ENCODE results near the gene PTMA. TPM values are rescaled to one million over a fixed set of nuclear protein-coding genes. Genes with fewer than 3 reads are reported as not detected.
A peak's percentile ranks its signal among the peaks of the same experiment; 100 is the strongest.
"Not testable (repeated sequence)": the region's sequence is repeated elsewhere in the genome, so short reads cannot be mapped to it uniquely, and the experiment has no call there.

The PTMA gene, protein sequence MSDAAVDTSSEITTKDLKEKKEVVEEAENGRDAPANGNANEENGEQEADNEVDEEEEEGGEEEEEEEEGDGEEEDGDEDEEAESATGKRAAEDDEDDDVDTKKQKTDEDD
- 1,000 to 10,000 TPM; 2,106 to 2,317 (median 2,301) TPM for polyA plus RNA-seq (ENCODE audit: insufficient read length in 3 of 3)

DNA sequence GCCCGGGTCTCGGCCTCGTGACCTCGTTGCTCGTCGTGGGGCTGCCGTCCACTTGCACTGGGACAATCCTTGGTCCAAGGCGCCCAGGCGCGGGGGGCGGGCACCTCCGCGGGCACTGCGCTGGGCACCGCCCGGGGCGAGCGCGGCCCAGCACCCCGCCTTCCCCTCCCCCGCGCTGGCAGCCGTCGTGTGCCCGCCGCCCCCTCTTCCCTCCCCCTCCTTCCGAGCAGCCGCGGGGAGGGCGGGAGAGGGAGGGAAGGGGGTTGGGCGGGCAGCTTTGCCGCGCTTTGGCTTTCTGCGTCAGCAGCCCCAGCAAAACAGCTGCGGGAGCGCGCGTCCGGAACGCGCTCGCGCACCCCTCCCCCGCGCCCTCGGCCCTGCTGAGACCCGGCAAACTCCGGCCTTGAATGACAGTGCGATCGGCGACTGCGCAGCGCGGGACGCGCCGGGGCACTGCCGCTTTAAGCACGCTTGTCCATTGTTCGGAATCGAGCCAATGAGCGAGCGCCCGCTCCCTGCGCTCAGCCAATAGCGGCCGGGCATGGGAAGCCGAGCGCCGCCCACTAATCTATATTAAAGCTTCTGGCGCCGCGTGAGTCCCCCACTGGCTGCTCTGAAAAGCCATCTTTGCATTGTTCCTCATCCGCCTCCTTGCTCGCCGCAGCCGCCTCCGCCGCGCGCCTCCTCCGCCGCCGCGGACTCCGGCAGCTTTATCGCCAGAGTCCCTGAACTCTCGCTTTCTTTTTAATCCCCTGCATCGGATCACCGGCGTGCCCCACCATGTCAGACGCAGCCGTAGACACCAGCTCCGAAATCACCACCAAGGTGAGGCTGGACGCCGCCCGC lies at the start of gene PTMA:
PTMA (plus strand) TSS at position 599 of the 846 bp plus-strand sequence; CDS start at position 781, 182 bp downstream.
- DNase-seq (ENCODE audit: low read depth in 3 of 3, low spot score in 2 of 3): peak; percentile 96 to 99 (median 98)

DNA sequence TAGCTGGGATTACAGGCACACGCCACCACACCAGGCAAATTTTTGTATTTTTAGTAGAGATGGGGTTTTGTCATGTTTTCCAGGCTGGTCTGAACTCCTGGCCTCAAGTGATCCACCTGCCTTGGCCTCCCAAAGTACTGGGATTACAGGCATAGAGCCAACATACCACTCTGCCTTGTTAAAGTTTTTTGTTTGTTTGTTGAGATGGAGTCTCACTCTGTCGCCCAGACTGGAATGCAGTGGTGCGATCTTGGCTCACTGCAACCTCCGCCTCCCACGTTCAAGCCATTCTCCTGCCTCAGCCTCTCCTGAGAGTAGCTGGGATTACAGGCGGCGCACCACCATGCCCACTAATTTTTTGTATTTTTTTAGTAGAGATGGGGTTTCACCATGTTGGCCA lies 48.3 kb upstream of the PTMA start:
- DNase-seq (ENCODE audit: low read depth in 3 of 3, low spot score in 2 of 3): not testable (repeated sequence)

DNA sequence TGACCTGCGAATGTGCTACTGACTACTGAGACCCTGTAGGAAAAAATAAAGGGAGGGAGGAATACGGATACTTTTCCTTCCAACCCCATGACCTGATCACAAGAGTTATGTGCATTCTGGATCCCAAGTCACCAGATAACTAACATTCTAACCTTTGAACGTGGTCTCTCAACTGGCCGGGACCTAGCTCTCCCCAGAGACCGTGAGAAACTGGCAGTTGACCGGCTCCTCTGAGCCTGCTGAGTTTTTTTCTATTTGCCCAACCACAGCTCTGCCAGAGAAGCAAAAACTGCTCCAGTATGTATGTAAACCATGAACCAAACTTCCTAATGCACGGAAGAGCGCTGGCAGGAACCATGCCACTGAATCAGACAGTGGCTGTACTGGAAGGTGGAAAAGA lies 47.5 kb upstream of the PTMA start:
- no peak for DNase-seq (ENCODE audit: low read depth in 3 of 3, low spot score in 2 of 3)

DNA sequence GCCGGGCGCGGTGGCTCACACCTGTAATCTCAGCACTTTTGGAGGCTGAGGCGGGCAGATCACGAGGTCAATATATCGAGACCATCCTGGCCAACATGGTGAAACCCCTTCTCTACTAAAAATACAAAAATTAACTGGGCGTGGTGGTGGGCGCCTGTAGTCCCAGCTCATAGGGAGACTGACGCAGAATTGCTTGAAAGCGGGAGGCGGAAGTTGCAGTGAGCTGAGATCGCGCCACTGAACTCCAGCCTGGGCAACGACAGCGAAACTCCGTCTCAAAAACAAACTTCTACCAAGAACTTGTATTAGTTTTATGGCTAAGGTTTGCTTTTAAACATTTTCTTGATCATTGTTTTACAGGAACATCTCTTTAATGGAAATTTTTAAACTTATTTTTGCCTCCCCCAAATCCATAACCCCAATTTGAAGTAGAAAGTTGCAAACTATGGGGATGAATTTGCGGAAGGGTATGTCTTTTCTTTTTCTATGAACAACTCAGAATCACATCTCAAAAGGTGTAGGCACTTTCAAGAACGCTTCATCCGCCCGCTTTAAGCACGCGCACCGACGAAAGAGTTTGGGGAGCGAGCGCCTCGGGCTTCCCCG lies 46.8 kb upstream of the PTMA start:
- no peak for DNase-seq (ENCODE audit: low read depth in 3 of 3, low spot score in 2 of 3)

DNA sequence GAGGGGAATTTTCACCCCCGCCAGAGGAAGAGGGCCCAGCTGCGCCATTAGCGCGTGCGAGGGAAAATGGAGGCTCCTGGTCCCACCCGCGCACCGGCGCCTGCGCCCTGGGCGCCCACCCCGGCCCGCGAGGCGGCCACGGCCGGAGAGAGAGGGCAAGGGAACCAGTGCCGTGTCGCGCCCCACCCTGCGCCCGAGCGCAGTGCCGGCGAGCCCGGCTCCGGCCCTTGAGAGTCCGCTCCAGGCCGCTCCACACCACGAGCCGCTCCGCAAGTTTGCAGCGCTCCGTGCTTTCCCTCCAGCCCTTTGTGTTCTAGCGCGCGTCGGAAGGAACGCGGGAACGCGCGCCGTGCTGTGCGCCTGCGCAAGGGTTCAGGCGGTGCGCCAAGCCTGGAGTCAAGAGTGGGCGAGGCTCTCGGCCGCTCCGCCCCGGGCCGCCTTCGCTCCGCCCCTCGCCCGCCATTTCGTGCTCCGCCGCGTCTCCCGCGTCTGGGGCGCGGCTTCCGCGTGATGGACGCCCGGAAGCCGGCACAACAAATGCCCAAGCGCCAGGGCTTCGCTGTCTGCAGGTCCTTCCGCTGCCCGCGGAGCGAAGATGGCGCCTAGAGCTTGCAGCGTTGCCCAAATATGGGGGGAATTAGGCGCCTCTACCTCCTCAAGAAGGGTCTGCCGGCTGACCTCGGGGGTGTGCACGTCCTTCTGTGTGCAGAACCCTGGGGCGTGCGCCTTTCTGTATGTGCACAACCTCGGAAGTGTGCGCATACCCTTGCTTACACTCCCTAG lies 46.1 kb upstream of the PTMA start:
- DNase-seq (ENCODE audit: low read depth in 3 of 3, low spot score in 2 of 3): peak; percentile 94 to 98 (median 94)

DNA sequence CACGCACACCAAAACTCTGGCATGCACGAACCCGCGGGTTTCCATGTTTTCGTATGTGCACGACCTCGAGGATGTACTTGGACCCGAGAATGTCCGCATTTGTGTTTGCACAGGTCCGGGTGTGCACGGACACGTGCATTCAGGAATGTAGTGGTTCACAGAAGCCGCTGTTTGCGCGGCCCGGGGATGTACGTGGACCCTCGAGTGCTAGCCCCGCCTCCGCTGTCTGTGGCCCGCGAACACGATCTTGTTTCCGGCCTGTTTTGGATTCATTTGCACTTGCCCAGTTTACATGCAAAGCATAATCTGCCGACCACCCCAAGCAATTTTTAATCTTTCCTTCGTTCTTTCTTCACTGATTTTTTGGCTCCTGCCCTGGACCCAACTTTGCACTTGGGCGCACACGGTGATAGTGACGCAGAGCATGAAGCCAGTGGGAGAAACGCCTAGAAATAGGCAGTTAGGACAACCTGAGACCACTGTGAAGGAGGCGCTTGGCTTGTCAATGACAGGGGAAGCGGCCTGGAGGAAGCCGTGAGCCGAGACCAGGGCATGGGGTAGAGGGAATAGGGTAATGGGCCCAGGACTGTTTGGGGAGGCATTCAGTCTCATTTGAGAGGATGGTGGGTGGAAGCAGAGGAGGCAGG lies 45.4 kb upstream of the PTMA start:
- DNase-seq (ENCODE audit: low read depth in 3 of 3, low spot score in 2 of 3): no peak

DNA sequence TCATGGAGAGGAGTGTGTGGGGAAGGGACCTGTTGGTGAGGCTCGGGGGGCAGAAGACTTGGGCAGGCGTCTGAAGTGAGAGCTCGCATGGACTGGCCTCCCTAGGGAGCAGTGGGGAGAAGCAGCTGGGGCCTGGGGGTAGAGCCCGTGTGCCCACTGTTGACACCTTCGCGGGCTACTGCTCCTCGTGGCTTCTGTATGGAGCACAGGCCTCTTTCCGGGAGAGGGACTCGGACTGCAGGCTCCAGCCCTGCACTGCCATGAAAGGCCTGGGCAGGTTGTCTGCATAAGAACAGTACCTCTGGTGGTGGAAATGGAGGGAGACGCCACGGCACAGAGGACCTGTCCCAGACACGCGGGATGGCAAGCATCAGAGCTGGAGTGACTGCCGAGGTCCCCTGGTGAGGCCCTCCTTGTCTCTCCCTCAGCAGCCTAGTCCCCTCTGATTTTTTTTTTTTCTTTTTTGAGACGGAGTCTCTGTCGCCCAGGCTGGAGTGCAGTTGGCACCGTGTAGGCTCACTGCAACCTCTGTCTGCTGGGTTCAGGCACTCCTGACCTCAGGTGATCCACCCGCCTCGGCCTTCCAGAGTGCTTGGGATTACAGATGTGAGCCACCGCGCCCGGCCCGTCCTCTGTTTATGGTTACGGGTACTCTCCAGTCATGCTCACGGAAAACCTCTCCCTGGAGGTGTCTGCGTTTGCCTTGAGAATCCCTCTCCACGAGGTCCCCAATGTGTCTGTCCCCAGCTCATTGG lies 44.7 kb upstream of the PTMA start:
- DNase-seq (ENCODE audit: low read depth in 3 of 3, low spot score in 2 of 3): no peak

DNA sequence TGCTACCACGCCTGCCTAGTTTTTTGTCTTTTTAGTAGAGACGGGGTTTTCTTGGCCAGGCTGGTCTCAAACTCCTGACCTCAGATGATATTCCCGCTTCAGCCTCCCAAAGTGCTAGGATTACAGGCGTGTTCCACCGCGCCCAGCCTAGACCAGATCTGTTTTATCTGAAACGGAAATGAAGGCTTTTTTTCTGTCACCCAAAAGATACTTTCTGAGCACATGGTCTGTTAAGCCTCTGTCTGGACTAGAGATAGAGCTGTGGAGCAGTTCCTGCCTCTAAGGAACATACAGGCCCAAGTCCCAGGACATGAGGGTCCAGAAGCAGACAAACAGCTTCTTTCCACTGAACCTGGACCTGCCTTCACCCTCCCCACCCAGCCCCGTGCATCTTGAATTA lies 43.6 kb upstream of the PTMA start:
- no peak for DNase-seq (ENCODE audit: low read depth in 3 of 3, low spot score in 2 of 3)

DNA sequence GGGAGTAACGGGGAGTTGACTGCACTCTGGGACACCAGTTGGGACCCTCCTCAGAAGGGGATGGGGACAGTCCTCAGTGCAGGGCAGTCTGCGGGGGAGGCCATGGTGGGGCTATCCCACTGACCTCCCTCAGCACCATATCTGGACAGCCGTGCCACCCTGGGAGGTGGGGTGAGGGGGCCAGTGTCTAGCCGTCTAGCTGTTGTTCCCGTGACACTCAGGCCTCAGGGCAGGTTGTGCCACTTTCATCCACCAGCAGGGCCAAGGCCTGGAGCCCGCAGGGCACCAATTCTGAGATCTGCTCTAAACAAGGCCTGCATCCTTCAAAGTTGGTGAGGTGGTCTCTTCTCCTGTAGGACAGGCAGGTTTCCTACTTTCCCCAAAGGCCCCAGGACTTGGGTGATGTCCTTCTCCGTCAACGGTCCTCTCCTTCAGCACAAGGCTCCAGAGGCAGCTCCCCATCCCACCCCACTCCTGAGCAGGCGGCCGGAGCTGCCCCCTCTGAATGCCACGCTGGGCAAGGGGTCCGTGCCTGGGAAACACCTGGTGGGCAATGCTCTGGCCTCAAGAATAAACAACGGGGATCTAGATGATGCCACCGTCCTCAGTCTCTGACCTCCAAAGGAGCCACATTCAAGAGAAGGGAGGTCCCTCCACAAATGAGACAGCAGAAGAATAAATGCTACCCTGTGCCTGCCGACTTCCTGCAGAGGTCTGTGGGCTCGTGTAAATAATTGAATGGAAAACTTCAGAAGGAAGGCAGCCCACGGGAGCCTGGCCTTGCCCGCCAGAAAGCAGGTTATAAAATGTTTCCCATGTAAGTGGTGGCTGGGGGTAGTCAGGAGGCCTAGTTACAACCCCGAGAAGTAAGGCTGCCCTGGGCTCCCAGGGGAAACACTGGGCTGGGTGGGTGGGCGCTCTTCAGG lies 42.8 kb upstream of the PTMA start:
- DNase-seq (ENCODE audit: low read depth in 3 of 3, low spot score in 2 of 3): no peak

DNA sequence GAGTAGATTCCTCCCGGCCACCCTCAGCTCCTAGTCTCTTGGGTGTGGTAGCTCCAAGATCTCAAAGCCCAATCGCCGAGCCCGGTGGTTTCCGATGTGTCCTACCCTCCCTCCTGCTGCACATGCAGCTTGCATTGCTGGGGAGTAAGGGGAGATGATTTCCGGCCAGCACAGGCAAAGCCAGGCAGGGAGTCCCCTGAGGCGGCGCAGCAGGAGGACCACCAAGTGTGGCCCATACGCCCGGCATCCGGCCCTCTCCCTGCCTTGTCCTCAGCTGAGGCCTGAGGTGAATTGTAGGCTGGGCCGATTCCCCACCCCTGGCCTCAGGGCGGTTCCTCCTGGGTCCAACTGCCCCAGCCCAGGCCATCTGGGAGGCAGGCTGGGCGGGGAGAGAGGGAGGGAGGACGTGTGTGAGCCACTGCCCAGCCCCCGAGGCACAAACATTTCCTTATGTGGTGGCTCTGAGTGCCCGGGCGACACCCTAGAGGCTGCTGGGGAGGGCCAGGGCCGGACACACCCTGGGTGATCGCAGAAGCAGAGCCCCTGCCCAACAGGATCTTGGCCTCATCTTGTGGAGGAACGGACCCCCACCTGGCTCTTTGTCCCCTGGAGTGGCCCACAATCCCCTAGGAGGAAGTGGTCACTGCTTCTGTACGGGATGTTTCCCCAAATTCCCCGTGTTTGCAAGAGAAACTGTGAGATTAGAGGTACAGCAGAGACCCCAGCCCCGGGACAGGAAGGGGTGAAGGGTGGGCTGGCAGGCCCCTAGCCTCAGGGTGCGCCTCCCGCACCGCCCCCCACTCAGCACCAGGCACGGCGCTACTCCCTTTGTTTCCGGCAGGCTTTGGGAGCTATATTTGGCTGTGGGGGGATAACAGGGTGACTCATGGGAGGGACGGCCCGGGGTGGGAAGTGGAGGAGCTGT lies 41.9 kb upstream of the PTMA start:
- no peak for DNase-seq (ENCODE audit: low read depth in 3 of 3, low spot score in 2 of 3)

DNA sequence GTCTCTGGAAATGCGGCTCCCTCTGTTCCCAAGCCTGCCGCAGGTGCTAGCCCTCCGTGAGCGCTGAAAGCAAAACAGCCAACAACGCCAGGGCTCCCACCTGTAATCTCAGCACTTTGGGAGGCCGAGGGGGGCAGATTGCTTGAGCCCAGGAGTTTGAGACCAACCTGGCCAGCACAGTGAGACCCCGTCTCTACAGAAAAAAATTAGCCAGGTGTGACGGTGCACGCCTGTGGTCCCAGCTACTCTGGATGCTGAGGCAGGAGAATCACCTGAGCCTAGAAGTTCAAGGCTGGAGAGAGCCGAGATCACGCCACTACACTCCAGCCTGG lies 41.3 kb upstream of the PTMA start:
- DNase-seq (ENCODE audit: low read depth in 3 of 3, low spot score in 2 of 3): no peak

DNA sequence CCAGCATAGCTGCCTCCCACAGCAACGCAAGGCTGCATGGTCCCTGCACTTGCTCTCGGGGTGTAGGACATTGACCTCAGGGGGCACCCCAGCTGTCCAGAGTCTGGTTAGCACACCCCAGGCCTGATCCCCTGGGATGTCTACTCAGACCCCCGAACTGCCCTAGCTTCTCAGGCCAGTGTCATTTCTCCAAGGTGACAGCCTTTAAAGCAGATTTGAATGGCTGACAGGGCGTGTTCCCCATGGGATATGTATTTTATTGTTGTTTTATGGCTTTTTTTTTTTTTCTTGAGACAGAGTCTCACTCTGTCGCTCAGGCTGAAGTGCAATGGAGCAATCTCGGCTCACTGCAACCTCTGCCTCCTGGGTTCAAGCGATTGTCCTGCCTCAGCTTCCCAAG lies 40.8 kb upstream of the PTMA start:
- no peak for DNase-seq (ENCODE audit: low read depth in 3 of 3, low spot score in 2 of 3)

DNA sequence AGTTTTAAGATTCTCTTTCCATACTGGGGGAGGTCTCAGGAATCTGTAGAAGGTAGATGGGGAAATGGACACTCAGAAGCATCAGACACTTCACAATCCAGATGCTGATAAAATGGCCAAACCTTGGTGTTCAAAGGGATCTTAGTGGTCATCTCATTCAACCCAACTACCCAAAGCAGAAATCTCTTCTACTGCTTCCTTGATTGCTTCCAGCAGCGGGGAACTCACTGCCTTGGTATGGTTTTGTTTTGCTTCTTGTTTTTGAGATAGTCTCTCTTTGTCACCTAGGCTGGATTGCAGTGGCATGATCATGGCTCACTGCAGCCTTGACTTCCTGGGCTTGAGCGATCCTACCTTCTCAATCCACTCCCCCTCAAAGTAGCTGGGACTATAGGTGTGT lies 39.3 kb upstream of the PTMA start:
- DNase-seq (ENCODE audit: low read depth in 3 of 3, low spot score in 2 of 3): no peak

DNA sequence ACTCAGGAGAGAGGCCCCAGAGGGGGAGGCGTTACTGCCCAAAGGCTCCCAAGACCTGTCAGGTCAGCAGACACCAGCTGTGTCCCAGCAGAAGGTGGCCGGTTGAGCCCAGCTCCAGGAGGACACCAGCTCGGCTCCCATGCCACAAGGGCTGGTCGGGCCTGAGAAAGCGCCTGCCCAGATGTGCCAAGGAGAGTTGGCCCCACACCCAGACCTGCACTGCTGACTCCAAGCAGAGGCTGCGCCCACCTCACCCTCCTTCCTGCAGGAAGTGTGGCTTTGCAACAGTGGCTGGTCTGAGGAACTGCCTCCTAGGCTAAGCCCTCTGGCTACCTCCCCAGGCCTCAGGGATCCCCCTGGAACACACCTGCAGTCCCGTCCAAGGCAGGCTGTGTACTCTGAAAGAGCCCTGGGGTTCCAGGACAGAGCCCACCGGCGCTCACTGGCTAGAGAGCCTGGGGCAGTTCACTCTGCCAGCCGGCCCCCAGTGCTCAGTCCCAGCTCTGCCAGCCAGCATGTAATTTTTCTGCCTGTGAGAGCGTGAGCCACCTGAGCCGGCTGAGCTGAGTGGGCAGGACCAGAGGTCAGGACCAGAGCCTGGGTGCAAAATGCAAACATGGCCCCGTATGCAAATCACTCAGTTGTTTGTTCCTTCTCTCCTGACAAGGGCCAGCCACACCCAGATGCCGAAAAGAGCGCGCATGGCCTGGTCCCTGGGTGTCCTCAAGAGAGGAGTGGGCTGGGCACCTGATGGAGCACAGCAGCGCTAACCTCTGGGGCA lies 36.9 kb upstream of the PTMA start:
- DNase-seq (ENCODE audit: low read depth in 3 of 3, low spot score in 2 of 3): no peak

DNA sequence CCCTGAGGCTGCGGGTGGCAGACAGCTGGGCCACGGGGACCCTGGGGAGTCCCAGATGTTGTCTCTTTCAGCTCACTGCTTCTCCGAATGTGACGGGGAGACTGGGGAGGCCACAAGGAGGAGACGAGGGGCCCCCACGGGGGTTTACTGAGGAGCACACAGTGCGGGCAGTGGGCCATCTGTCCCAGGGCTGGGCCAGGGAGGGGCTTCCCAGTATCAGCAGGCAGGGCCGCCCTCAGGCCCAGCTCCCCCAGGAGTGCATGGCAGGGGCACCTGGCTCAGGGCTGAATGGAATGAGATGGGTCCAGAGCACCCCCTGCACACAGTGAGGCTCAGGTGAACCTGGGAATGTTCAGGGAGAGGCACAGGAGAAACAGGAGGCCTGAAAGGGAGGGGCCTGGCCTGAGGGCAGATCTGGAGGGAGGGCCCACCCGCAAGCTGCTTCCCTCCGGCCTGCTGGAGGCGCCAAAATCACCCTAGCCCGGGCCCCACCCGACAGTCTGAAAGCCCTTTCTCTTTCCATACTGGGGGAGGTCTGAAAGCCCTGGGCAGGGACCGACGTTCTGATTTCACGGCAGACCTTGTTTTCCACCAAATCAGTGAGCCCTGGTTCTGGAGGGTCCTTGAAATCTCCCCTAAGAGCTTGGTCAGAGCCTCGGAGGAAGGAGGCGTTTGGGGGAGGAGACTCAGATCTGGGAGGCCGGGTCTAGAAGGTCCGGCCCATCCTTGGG lies 35.5 kb upstream of the PTMA start:
- no peak for DNase-seq (ENCODE audit: low read depth in 3 of 3, low spot score in 2 of 3)

DNA sequence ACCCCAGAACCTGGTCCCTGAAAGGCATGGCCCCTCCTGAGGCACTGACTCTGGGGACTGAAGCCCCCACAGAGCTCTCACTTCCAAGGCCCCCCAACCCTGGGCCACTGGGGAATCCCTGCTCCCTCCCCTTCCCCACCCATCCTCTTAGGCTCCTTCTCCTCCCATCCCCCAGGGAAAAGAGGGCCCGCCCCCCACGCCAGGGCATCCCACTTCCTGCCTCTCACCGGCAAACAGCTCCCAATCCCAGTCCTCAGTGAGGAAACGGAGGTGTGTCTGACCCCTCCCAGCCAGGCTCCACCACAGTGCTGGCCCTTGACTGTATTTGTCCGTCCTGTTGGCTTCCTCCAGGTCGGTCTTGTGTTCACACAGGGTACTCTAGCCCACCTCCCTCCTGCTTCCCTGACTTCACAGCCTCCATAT lies 35.0 kb upstream of the PTMA start:
- DNase-seq (ENCODE audit: low read depth in 3 of 3, low spot score in 2 of 3): no peak
